ENCODE results near the gene DGKD.
"Not testable (repeated sequence)": the region's sequence is repeated elsewhere in the genome, so short reads cannot be mapped to it uniquely, and the experiment has no call there.

Gene DGKD

GRCh38 chr2:233385489-233386044 lies 31.3 kb downstream of the DGKD start:
- peak; percentile 27 for DNase-seq (ENCODE audit: low spot score)

- peak; percentile 35 for DNase-seq (ENCODE audit: low spot score)
These were observed 32.2 kb downstream of the DGKD start for GRCh38 chr2:233386382-233387041.

GRCh38 chr2:233387225-233387624 lies 32.9 kb downstream of the DGKD start:
- DNase-seq (ENCODE audit: low spot score): no peak

DNA sequence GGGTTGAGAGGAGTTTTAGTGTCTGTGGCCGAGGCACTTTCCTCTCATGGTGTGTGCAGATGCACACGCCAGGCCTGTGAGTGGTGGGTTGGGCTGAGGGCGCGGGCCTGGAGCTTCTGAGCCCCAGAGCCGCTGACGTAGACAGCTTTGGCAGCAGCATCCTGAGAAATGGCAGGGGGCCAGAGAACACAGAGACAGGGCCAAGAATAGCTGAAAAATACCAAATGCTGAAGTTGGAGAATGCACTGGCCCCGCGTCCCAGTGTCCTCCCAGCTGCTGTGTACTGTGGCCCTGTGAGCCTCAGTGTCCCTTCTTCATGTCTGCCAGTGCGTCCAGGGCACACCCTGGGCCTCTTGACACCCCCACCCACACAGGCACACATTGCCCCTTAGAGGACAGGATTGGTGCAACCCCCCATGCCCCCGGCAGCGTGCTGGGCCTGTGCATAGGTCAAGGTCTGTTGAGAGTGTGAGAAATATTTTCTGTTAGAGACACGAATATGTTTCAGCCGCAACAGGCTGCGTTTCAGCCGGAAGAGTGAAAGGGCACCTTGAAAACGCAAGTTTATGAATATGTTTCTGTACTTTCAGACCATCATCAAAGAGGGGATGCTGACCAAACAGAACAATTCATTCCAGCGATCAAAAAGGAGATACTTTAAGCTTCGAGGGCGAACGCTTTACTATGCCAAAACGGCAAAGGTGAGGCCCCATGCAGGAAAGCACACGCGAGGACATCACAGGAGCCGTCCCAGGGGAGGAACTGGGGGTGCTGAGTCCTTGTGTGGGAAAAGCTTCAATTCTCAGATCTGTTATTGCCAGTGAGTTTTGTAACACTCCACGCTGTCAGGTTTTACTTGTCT lies 33.6 kb downstream of the DGKD start:
- no peak for DNase-seq (ENCODE audit: low spot score)

GRCh38 chr2:233389601-233390125 lies 35.4 kb downstream of the DGKD start:
- DNase-seq (ENCODE audit: low spot score): no peak

- no peak for DNase-seq (ENCODE audit: low spot score)
These were observed 41.4 kb downstream of the DGKD start for GRCh38 chr2:233395687-233396086.

GRCh38 chr2:233396726-233397665 lies 42.7 kb downstream of the DGKD start:
- not testable (repeated sequence) for DNase-seq (ENCODE audit: low spot score)

DNA sequence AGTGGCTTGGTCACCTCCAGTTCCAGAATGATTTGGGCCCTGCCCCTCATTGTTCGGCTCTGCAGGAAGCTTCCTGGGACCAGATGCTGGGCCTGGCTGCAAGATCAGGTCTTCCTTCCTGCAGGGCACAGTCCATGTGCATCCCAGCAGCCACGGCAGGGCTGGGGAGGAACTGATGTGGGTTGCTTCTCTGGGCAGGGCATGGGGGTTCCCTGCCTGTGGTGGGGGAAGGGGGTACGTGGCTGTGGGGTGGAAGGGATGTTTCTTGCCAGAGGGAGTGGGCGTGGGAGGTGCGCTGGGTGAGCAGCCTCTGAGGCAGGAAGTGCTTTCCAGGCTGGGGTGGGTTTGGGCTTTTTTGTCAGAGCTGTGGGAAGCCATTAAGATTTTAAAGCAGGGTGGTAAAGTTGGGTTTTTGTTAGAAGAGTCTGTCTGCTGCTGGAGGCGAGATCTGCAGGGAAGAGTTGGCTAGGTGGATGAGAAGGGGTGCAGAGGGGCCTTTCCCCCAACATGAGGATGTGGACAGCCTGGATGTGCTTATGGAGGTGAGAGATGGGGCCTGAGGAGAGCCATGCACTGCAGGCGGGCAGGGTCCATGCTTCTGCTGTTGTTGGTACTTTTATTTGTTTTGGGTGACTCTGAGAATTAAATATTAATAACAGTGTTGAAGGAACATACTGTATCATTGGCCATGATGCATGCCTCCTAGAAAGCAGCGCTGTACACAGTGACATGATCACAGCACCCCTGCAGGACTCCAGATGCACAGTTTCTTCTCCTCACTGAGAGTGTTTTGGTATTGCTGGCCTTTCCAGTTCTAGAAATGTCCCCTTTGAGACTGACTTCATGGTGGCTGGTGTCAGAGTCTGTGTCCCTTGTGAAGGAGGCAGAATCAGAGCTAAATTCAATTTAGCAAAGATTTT lies 45.3 kb downstream of the DGKD start:
- no peak for DNase-seq (ENCODE audit: low spot score)

- no peak for DNase-seq (ENCODE audit: low spot score)
These were observed 46.0 kb downstream of the DGKD start for GRCh38 chr2:233400341-233400740.

DNA sequence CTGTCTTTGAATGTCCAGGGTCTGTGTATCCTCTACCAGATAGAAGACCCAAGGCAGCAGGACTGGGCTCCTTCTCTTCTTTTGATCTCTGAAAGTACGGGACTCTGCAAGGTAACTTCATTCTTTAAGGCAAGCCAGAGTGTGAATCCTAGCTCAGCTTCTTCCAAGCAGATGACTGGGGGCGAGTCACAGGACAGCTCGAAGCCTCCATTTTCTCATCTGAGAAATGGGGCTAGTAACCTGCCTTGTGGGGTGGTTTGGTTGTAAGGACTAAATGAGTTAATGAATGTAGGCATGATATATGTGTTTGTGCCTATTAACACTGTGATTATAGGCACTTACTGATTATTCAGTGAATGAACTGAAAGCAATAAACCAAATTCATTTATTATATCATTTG lies 46.7 kb downstream of the DGKD start:
- DNase-seq (ENCODE audit: low spot score): no peak

DNA sequence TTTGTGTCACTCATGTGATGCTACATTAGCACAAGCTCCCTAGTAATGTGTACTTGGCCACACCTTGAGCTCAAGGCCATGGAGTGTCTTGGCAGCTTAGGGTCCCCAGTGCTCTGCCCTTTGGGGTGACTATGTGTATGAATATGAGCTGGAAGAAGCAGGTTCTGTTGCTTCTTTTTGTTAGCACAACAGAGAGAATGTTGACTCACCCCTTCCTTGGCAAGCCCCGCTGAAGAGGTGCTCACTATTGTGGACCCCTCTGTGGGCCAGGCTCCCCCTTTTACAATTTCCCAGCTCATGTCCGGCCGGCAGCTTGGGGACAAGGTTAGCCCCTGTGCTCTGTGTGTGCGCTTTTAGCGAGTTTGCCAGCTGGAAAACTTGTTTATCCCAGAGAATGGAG lies 48.1 kb downstream of the DGKD start:
- no peak for DNase-seq (ENCODE audit: low spot score)

GRCh38 chr2:233402789-233403188 lies 48.5 kb downstream of the DGKD start:
- DNase-seq (ENCODE audit: low spot score): no peak

DNA sequence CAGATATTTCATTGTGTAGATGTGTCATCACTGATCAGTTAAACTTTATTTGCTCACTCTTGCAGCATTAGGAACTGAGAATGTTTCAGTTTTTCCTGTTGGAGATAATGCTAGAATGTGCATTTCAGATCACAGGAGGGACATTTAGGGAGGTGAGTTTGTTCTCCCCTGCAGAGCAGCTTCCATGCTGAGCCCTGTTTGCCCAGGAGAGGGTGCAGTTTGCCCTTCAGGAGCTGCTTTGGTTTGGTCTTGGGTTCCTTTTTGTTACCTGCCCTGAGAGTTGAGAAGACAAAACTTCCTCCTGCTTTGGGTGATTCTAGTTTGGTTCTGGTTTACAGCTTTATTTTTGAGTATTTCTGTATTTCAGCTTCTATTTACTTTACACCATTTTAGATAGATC lies 49.9 kb downstream of the DGKD start:
- peak; percentile 44 for DNase-seq (ENCODE audit: low spot score)

DNA sequence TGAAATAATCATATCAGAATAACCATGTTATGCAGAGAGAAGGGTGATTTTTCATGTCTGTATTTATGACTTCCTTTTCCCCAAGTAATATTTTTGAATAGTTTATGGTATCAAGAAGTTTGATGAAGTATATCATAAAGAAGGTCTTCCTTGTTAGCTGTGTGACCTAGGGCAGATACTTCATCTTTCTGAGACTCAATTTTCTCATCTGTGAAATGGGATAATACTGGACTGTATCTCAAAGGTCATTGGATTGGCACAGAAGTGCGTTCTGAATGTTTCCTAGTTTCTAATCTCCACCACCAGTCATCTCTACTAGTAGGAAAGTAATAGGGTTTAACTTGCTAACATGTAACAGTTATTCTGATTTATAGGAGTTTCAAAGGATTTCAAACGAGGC lies 52.6 kb downstream of the DGKD start:
- no peak for DNase-seq (ENCODE audit: low spot score)

DNA sequence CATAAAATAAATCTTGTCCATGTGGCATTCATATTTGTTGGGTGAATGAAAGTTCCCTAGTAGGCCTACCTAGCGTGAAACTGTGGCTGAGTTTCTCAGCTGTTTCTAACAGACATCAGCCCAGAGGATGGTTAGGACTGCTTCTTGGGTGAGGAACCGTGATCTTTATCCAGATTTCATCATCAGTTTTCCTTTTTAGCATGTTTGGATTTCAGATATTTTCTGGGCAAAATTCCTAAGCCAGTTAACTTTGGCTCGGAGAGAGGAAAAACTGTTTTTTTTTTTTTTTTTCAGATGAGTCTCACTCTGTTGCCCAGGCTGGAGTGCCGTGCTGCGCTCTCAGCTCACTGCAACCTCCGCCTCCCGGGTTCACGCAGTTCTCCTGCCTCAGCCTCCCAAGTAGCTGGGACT lies 53.5 kb downstream of the DGKD start:
- no peak for DNase-seq (ENCODE audit: low spot score)

DNA sequence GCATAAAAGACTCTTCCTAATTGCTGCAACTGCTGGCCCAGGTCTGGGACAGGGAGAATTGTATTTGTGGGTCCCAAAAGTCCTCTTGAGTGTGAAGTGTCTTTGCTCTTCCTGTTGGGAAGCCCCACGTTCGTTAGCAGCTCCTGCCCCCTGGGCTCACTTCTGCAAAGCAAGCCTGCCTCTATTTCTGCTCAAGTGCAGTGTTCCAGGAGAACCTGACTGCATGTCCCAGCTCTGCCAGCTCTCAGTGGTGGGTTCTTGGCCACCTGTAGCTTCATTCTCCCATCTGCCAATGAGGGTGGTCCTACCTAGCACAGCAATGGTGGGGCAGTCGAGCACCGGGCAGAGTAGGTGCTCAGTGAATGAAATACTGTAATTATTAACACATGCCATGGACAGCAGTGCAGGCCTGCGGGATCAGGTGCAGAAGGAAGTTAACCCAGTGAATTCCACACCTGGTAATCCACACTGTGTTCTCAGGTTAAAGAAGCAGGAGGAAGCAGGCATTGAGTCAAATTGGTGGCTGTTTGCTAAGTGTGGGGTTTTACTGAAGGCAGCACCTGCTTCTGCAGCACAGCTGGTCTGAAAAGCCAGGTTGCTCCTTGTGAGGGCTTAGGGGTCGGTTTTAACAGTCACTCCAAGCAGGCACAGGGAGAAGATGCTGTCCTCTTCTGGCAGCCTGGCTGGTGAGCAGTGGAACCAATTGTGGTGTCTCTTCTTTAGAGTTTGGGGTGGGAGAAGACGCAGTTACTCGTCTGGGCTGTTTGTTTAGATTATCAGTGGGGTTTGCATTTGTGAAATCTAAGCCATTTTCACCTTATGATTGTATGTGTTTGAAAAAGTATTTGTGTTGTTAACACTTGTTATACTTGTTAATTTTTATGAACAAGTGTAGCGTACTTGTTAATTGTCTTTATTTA lies 54.3 kb downstream of the DGKD start:
- no peak for DNase-seq (ENCODE audit: low spot score)

- no peak for DNase-seq (ENCODE audit: low spot score)
These were observed 55.1 kb downstream of the DGKD start for GRCh38 chr2:233409286-233409991.

DNA sequence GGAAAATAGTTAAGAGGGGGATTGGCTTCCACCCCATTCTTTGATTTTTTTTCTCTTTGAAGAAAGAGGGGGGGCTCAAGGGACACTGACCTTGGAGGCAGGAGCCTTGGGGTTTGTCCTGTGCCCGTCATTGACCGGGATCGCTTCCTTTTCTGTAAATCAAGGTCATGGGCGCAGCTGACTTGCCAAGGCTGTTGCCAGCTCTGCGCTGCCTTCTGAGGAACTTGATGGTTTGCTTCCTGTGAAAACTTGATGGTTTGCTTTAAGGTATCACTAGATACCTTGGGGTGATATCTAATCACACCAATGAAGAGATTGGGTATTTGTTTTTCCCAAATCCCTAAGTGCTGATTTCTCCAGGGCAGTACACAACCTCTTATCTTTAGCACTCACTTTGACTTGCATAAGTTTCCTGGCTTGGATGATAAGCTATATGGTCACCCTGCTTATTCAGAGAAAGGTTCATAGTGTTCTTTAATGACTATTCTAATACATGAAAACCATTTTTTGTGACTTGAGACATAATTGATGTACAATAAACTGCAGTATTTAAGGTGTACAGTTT lies 56.0 kb downstream of the DGKD start:
- DNase-seq (ENCODE audit: low spot score): no peak

DNA sequence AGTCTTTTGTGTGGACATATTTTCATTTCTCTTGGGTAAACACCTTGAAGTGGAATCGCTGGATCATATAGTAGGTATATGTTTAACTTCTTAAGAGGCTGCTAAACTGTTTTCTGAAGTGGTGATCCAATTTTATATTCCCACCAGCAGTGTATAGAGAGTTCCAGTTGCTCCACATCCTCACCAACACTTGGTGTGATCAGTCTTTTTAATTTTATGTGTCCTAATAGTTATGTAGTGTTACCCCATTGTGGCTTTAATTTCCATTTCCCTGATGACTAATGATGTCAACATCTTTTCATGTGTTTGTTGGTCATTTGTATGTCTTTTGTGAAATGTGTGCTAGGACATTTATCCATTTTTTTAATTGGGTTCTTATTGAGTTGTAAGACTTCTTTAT lies 56.9 kb downstream of the DGKD start:
- no peak for DNase-seq (ENCODE audit: low spot score)
